ENCODE results near the gene POLR1H.
A peak's percentile ranks its signal among the peaks of the same experiment; 100 is the strongest.
"Not testable (repeated sequence)": the region's sequence is repeated elsewhere in the genome, so short reads cannot be mapped to it uniquely, and the experiment has no call there.

Gene POLR1H

GRCh38 chr6:30061092-30061857, at the start of gene POLR1H:
TSS of gene POLR1H (plus strand) at chr6:30061265. CDS start at chr6:30061525, 260 bp downstream.
- peak; percentile 98 for DNase-seq

GRCh38 chr6:30013291-30013922, 47.7 kb upstream of the POLR1H start:
- DNase-seq = no peak

GRCh38 chr6:30019819-30020218, 41.2 kb upstream of the POLR1H start:
- peak; percentile 31 for DNase-seq

GRCh38 chr6:30020626-30021025, 40.4 kb upstream of the POLR1H start:
- peak; percentile 36 for DNase-seq

- DNase-seq = no peak
Observed at GRCh38 chr6:30022189-30022588, 38.9 kb upstream of the POLR1H start.

- not testable (repeated sequence) for DNase-seq
Observed at GRCh38 chr6:30022712-30023111, 38.4 kb upstream of the POLR1H start.

- no peak for DNase-seq
Observed at GRCh38 chr6:30025186-30025585, 35.9 kb upstream of the POLR1H start.

- DNase-seq = peak; percentile 52
Observed at GRCh38 chr6:30029588-30029987, 31.5 kb upstream of the POLR1H start.

- no peak for DNase-seq
Observed at GRCh38 chr6:30031381-30031780, 29.7 kb upstream of the POLR1H start.

- DNase-seq = peak; percentile 86
Observed at GRCh38 chr6:30033440-30033839, 27.6 kb upstream of the POLR1H start.

- peak; percentile 56 for DNase-seq
Observed at GRCh38 chr6:30035784-30036183, 25.3 kb upstream of the POLR1H start.

GRCh38 chr6:30037182-30037788, 23.8 kb upstream of the POLR1H start:
- peak; percentile 41 for DNase-seq

- no peak for DNase-seq
Observed at GRCh38 chr6:30041221-30041620, 19.8 kb upstream of the POLR1H start.

- peak; percentile 60 for DNase-seq
Observed at GRCh38 chr6:30041821-30042220, 19.2 kb upstream of the POLR1H start.

GRCh38 chr6:30042476-30042875, 18.6 kb upstream of the POLR1H start:
- DNase-seq = peak; percentile 78

GRCh38 chr6:30042914-30043313, 18.2 kb upstream of the POLR1H start:
- DNase-seq = no peak

GRCh38 chr6:30043744-30044143, 17.3 kb upstream of the POLR1H start:
- no peak for DNase-seq

- DNase-seq = no peak
Observed at GRCh38 chr6:30044630-30045029, 16.4 kb upstream of the POLR1H start.

- peak; percentile 75 for DNase-seq
Observed at GRCh38 chr6:30047220-30047619, 13.8 kb upstream of the POLR1H start.

- DNase-seq = no peak
Observed at GRCh38 chr6:30053682-30054081, 7.4 kb upstream of the POLR1H start.

- no peak for DNase-seq
Observed at GRCh38 chr6:30055513-30055912, 5.6 kb upstream of the POLR1H start.

- peak; percentile 60 for DNase-seq
Observed at GRCh38 chr6:30060606-30061091, 416 bp upstream of the POLR1H start.

GRCh38 chr6:30061858-30062458, 893 bp downstream of the POLR1H start:
- no peak for DNase-seq

Measured in inflammatory macrophage treated with lipopolysaccharide for 4 hours (primary cell).